Activated naive CD8-positive, alpha-beta T cell treated with anti-CD3 and anti-CD28 coated beads, Interleukin-2, amount 50 U/mL, for 24 hours (primary cell): ENCODE data around the gene HOXA11.
A peak's percentile ranks its signal among the peaks of the same experiment; 100 is the strongest.

ENCODE experiments used
- ATAC-seq: fragments of 150-1000 bp; cut with Tn5 transposase; one replicate; pipeline ENCODE4 v1.10.0; 2021
- DNase-seq: peaks from one replicate; pipeline ENCODE4 v3.0.0; 2021
- H3K27ac Mint-ChIP-seq: one replicate; pipeline ENCODE4 v1.8.0; 2021; ENCODE audit warnings: mild to moderate bottlenecking, mixed read lengths
- H3K27me3 Mint-ChIP-seq: one replicate; pipeline ENCODE4 v1.8.0; 2021; ENCODE audit warnings: mixed read lengths
- H3K36me3 Mint-ChIP-seq: one replicate; pipeline ENCODE4 v1.8.0; 2021; ENCODE audit warnings: low read depth, mixed read lengths
- H3K4me1 Mint-ChIP-seq: one replicate; pipeline ENCODE4 v1.8.0; 2021; ENCODE audit warnings: mixed read lengths
- H3K4me3 Mint-ChIP-seq: one replicate; pipeline ENCODE4 v1.8.0; 2021; ENCODE audit warnings: mild to moderate bottlenecking, moderate library complexity, mixed read lengths
- H3K9me3 Mint-ChIP-seq: one replicate; pipeline ENCODE4 v1.8.0; 2021; ENCODE audit warnings: mixed read lengths

The HOXA11 gene

GRCh38 chr7:27211764-27212204 is 26.8 kb upstream of the HOXA11 start:
- H3K27me3 Mint-ChIP-seq = peaks cover 93% of the 10 kb centered on the region
- H3K27ac Mint-ChIP-seq = no peak overlapping the region
- no peak overlapping the region for H3K4me3 Mint-ChIP-seq
- H3K9me3 Mint-ChIP-seq = no peaks in the 10 kb centered on the region
- H3K4me1 Mint-ChIP-seq = peaks cover 7% of the 10 kb centered on the region
- no peaks in the 10 kb centered on the region for H3K36me3 Mint-ChIP-seq
- no peak for DNase-seq
- no peak for ATAC-seq

GRCh38 chr7:27211084-27211446 is 26.0 kb upstream of the HOXA11 start:
- ATAC-seq (no peak), DNase-seq (no peak)
- Mint-ChIP-seq H3K4me3 (no peak overlapping the region), H3K27ac (no peak overlapping the region), H3K9me3 (no peaks in the 10 kb centered on the region), H3K36me3 (no peaks in the 10 kb centered on the region), H3K27me3 (peaks cover 94% of the 10 kb centered on the region), H3K4me1 (peaks cover 7% of the 10 kb centered on the region)

GRCh38 chr7:27210441-27211083 is 25.5 kb upstream of the HOXA11 start:
- peaks cover 10% of the 10 kb centered on the region for H3K4me1 Mint-ChIP-seq
- peak; percentile 62 for DNase-seq

GRCh38 chr7:27209933-27210440 is 25.0 kb upstream of the HOXA11 start:
- DNase-seq (no peak), ATAC-seq (no peak)
- Mint-ChIP-seq H3K27ac (no peak overlapping the region), H3K9me3 (no peaks in the 10 kb centered on the region), H3K27me3 (peaks cover 92% of the 10 kb centered on the region), H3K4me1 (peaks cover 13% of the 10 kb centered on the region), H3K36me3 (no peaks in the 10 kb centered on the region), H3K4me3 (no peak overlapping the region)

More at GRCh38 chr7:27210441-27211083, 25.5 kb upstream of the HOXA11 start:
- ATAC-seq = peak; percentile 61
- peaks cover 95% of the 10 kb centered on the region for H3K27me3 Mint-ChIP-seq
- no peaks in the 10 kb centered on the region for H3K36me3 Mint-ChIP-seq
- no peaks in the 10 kb centered on the region for H3K9me3 Mint-ChIP-seq
- peak overlapping the region; percentile 26 for H3K4me3 Mint-ChIP-seq
- H3K27ac Mint-ChIP-seq = no peak overlapping the region

GRCh38 chr7:27208998-27209397 is 24.0 kb upstream of the HOXA11 start:
- Mint-ChIP-seq H3K27ac (no peak overlapping the region), H3K27me3 (peaks cover 92% of the 10 kb centered on the region), H3K9me3 (no peaks in the 10 kb centered on the region), H3K4me1 (peaks cover 17% of the 10 kb centered on the region), H3K36me3 (no peaks in the 10 kb centered on the region), H3K4me3 (no peak overlapping the region)
- ATAC-seq (no peak), DNase-seq (no peak)

GRCh38 chr7:27207348-27207985 is 22.4 kb upstream of the HOXA11 start:
- Mint-ChIP-seq H3K4me1 (peaks cover 18% of the 10 kb centered on the region), H3K27me3 (peaks cover 93% of the 10 kb centered on the region), H3K9me3 (no peaks in the 10 kb centered on the region), H3K36me3 (no peaks in the 10 kb centered on the region), H3K4me3 (no peak overlapping the region), H3K27ac (no peak overlapping the region)
- ATAC-seq = no peak
- DNase-seq = no peak

- Mint-ChIP-seq H3K27ac (no peak overlapping the region), H3K4me1 (peaks cover 34% of the 10 kb centered on the region), H3K36me3 (no peaks in the 10 kb centered on the region), H3K4me3 (no peak overlapping the region), H3K27me3 (peaks cover 94% of the 10 kb centered on the region), H3K9me3 (no peaks in the 10 kb centered on the region)
- DNase-seq (no peak), ATAC-seq (no peak)
These were observed 20.6 kb upstream of the HOXA11 start for GRCh38 chr7:27205325-27206280.

- no peak overlapping the region for H3K4me3 Mint-ChIP-seq
- H3K27me3 Mint-ChIP-seq = peaks cover 91% of the 10 kb centered on the region
- no peak for DNase-seq
- H3K27ac Mint-ChIP-seq = no peak overlapping the region
- no peaks in the 10 kb centered on the region for H3K9me3 Mint-ChIP-seq
- H3K36me3 Mint-ChIP-seq = no peaks in the 10 kb centered on the region
- ATAC-seq = no peak
- H3K4me1 Mint-ChIP-seq = peaks cover 33% of the 10 kb centered on the region
These were observed 19.9 kb upstream of the HOXA11 start for GRCh38 chr7:27204851-27205322.

- ATAC-seq (no peak), DNase-seq (no peak)
- no peaks in the 10 kb centered on the region for H3K9me3 Mint-ChIP-seq
- no peak overlapping the region for H3K4me3 Mint-ChIP-seq
- peaks cover 35% of the 10 kb centered on the region for H3K4me1 Mint-ChIP-seq
- H3K36me3 Mint-ChIP-seq = no peaks in the 10 kb centered on the region
- H3K27ac Mint-ChIP-seq = no peak overlapping the region
- peaks cover 84% of the 10 kb centered on the region for H3K27me3 Mint-ChIP-seq
These were observed 19.0 kb upstream of the HOXA11 start for GRCh38 chr7:27203964-27204594.

GRCh38 chr7:27203365-27203953 is 18.4 kb upstream of the HOXA11 start:
- Mint-ChIP-seq H3K4me3 (no peak overlapping the region), H3K27ac (no peak overlapping the region), H3K36me3 (no peaks in the 10 kb centered on the region), H3K27me3 (peaks cover 83% of the 10 kb centered on the region), H3K4me1 (peaks cover 39% of the 10 kb centered on the region), H3K9me3 (no peaks in the 10 kb centered on the region)
- no peak for ATAC-seq
- no peak for DNase-seq

GRCh38 chr7:27202862-27203134 is 17.8 kb upstream of the HOXA11 start:
- H3K27ac Mint-ChIP-seq = peak overlapping the region; percentile 5
- ATAC-seq (no peak), DNase-seq (no peak)
- no peaks in the 10 kb centered on the region for H3K9me3 Mint-ChIP-seq
- no peaks in the 10 kb centered on the region for H3K36me3 Mint-ChIP-seq
- peaks cover 83% of the 10 kb centered on the region for H3K27me3 Mint-ChIP-seq
- peaks cover 42% of the 10 kb centered on the region for H3K4me1 Mint-ChIP-seq
- no peak overlapping the region for H3K4me3 Mint-ChIP-seq

GRCh38 chr7:27202018-27202861 is 17.2 kb upstream of the HOXA11 start:
- no peak overlapping the region for H3K27ac Mint-ChIP-seq

GRCh38 chr7:27201580-27202017 is 16.6 kb upstream of the HOXA11 start:
- DNase-seq (no peak), ATAC-seq (no peak)
- Mint-ChIP-seq H3K4me1 (peaks cover 42% of the 10 kb centered on the region), H3K27me3 (peaks cover 83% of the 10 kb centered on the region), H3K27ac (no peak overlapping the region), H3K36me3 (no peaks in the 10 kb centered on the region), H3K9me3 (no peaks in the 10 kb centered on the region), H3K4me3 (peak overlapping the region; percentile 40)

More at GRCh38 chr7:27202018-27202861, 17.2 kb upstream of the HOXA11 start:
- H3K4me3 Mint-ChIP-seq = peak overlapping the region; percentile 17
- H3K27me3 Mint-ChIP-seq = peaks cover 83% of the 10 kb centered on the region
- H3K4me1 Mint-ChIP-seq = peaks cover 42% of the 10 kb centered on the region
- H3K36me3 Mint-ChIP-seq = no peaks in the 10 kb centered on the region
- DNase-seq = no peak
- H3K9me3 Mint-ChIP-seq = no peaks in the 10 kb centered on the region
- ATAC-seq = no peak
